Fibroblast of lung (primary cell): Measurements from ENCODE around the gene SPDYE17.
"Not testable (repeated sequence)": the region's sequence is repeated elsewhere in the genome, so short reads cannot be mapped to it uniquely, and the experiment has no call there.

Experiments
- CTCF ChIP-seq, 2 donors: IDR thresholded peaks in 1 of 2; conservative IDR thresholded peaks in 1 of 2; 1 replicate in 1 of 2; 2 replicates in 1 of 2; pipeline ENCODE4 v1.5.1; 2011 to 2012; ENCODE audit warnings: low read length in 2 of 2, control low read depth in 1 of 2, inconsistent platforms in 1 of 2, low read depth in 1 of 2, mild to moderate bottlenecking in 1 of 2
- EZH2 ChIP-seq: IDR thresholded peaks from 2 replicates; pipeline ENCODE4 v1.5.1; 2012; ENCODE audit warnings: low read length, control low read depth, mild to moderate bottlenecking; ENCODE audit errors: missing control alignments

- TF ChIP-seq CTCF (conservative IDR thresholded peaks at IDR 0.05 in 1 of 2, IDR thresholded peaks at IDR 0.05 in 1 of 2; ENCODE audit: low read depth in 1 of 2, low read length in 2 of 2); EZH2: not testable (repeated sequence)
These were observed 22.0 kb downstream of the SPDYE17 start for GRCh38 chr7:77010074-77010680.
